Activated CD8-positive, alpha-beta memory T cell treated with anti-CD3 and anti-CD28 coated beads, Interleukin-2, amount 50 U/mL, for 1 hour (primary cell): ENCODE data around the gene ABHD12B.
"Not testable (repeated sequence)": the region's sequence is repeated elsewhere in the genome, so short reads cannot be mapped to it uniquely, and the experiment has no call there.

ENCODE experiments used
- DNase-seq: peaks from one replicate; pipeline ENCODE4 v3.0.0-alpha.2; 2020; ENCODE audit errors: extremely low read depth

ABHD12B gene

DNA sequence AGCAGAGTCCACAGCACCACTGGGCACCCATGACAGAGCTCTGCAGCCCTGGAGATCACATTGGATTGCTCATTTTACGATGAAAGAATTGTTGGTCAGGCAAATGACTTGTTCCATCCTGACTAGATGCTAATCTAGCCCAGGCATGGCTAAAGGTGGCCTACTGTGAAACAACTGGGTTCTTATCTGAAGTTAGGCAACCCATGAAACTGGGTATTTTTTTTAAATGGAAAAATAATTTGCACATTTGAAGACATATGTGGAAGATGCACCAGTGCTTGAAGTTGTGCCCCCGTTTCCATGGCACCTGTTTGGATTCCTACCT is 64.1 kb downstream of the ABHD12B start:
- DNase-seq, result no peak

- DNase-seq, result no peak
Observed at GRCh38 chr14:50936882-50937281, 65.0 kb downstream of the ABHD12B start.

DNA sequence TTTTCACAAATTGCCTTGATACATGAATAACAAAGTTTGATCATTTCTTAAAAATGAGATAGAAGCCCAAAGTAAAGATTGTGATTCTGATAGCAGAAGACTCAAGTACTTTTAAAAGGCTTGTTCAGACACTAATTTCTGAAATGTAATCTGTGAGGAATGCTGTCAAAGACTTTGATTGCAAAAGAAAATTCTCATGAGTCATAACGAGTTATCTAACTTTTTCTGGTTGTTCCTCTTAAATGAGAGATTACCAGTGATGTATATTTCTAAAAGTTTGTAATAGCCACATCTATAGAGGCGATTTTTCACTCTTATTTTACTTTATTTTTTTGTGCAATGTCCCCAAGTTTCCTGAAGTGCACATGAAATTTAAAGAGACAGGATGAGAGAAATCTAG is 65.5 kb downstream of the ABHD12B start:
- no peak for DNase-seq

- no peak for DNase-seq
Observed at GRCh38 chr14:50937800-50938199, 65.9 kb downstream of the ABHD12B start.

DNA sequence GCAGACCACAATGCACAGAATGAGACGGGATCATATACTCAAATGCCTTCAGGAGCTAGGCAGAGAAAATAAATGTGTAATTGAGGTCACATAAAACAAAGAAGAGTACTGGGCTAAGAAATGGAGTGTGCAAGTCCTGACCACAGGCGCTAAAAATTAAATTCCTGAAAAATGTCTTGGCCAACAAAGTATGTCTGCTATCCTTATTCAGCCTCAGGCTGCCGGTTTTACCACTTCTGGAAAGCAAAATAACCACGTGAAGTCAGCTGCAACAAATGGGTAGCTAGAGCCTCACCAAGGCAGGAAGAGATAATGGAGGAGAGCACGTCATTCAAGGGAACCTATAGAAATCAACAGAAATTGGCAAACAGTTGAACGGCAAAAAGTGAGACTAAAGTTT is 69.3 kb downstream of the ABHD12B start:
- no peak for DNase-seq

DNA sequence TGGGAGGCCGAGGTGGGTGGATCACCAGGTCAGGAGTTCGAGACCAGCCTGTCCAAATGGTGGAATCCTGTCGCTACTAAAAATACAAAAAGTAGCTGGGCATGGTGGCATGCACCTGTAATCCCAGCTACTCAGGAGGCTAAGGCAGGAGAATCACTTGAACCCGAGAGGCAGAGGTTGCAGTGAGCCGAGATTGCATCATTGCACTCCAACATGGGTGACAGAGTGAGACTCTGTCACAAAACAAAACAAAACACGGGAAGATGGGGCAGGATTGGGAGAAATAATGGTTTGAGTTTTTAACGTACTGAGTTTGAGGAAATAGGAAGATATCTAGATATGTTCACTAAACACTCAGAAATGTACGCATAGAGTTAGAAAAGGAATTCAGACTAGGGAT is 69.8 kb downstream of the ABHD12B start:
- not testable (repeated sequence) for DNase-seq

GRCh38 chr14:50943261-50943942 is 71.5 kb downstream of the ABHD12B start:
- DNase-seq, result no peak

DNA sequence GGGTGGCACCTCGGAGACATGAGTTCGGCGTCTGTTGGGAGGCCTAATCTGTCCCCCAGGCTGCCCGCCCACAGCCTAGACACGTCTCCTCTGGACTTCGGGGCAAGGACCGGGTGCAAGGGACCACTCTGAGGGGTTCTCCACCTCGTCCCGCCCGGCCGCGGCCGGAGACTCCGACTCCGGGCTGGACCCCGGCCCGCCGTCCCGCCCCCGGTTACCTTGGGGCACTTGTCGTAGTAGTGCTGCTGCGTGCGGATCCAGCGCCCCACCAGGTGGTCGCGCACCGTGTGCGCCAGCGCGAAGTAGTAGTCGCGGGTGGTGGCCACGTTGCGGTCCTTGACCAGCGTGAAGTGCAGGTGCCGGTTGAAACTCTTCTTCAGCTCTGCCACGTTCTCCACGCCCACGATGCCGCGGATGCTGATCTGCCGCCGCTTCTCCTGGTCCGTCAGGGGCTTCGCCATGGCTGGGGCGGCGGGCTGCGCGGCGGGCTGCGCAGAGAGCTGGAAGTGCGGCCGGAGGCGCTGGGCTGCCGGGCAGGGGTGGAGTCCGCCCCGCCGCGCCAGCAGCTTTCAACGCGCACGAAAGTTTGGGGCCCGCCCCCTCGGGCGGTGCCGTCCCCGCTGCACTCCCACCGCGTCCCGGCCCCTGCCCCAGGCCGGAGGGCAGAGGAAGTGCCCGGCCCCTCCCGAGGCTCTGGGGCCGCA is 72.2 kb downstream of the ABHD12B start, which contains the start of gene PYGL:
Gene PYGL, minus strand, starts transcription at position 541 of the 704 bp plus-strand sequence. Its CDS starts 80 bp downstream, at position 461.
- no peak for DNase-seq

GRCh38 chr14:50944647-50945413 is 73.0 kb downstream of the ABHD12B start:
- no peak for DNase-seq

GRCh38 chr14:50946234-50946935 is 74.5 kb downstream of the ABHD12B start:
- no peak for DNase-seq

- no peak for DNase-seq
Observed at GRCh38 chr14:50947446-50947845, 75.6 kb downstream of the ABHD12B start.

GRCh38 chr14:50948205-50948604 is 76.4 kb downstream of the ABHD12B start:
- no peak for DNase-seq

- no peak for DNase-seq
Observed at GRCh38 chr14:50951032-50951431, 79.2 kb downstream of the ABHD12B start.

- DNase-seq, result no peak
Observed at GRCh38 chr14:50953502-50953901, 81.6 kb downstream of the ABHD12B start.
